ENCODE results near the gene MYO9A. TPM values are rescaled to one million over a fixed set of nuclear protein-coding genes. Genes with fewer than 3 reads are reported as not detected.

MYO9A gene
- total RNA-seq, 2 experiments from 2014 or later: 18.6 to 22.2 TPM

GRCh38 chr15:71791975-71792374 lies 326.0 kb downstream of the MYO9A start:
- Mint-ChIP-seq H3K9me3 (no peaks in the 10 kb centered on the region), H3K27me3 (peaks cover 6% of the 10 kb centered on the region), H3K27ac (no peak overlapping the region), H3K4me1 (no peaks in the 10 kb centered on the region), H3K4me3 (no peak overlapping the region), H3K36me3 (ENCODE audit: low read depth) (no peaks in the 10 kb centered on the region)
- CTCF ChIA-PET: no interaction called here
- peak; percentile 12 for DNase-seq
- POLR2A ChIA-PET: no interaction called here

GRCh38 chr15:71790081-71790480 lies 327.9 kb downstream of the MYO9A start:
- H3K36me3 Mint-ChIP-seq (ENCODE audit: low read depth): no peaks in the 10 kb centered on the region
- ChIA-PET POLR2A (no interaction called here), CTCF (no interaction called here)
- H3K4me1 Mint-ChIP-seq: no peaks in the 10 kb centered on the region
- no peak overlapping the region for H3K4me3 Mint-ChIP-seq
- peaks cover 7% of the 10 kb centered on the region for H3K27me3 Mint-ChIP-seq
- DNase-seq: peak; percentile 8
- no peaks in the 10 kb centered on the region for H3K9me3 Mint-ChIP-seq
- H3K27ac Mint-ChIP-seq: no peak overlapping the region

GRCh38 chr15:71789616-71790015 lies 328.3 kb downstream of the MYO9A start:
- H3K4me1 Mint-ChIP-seq: no peaks in the 10 kb centered on the region
- no peaks in the 10 kb centered on the region for H3K36me3 Mint-ChIP-seq (ENCODE audit: low read depth)
- H3K9me3 Mint-ChIP-seq: no peaks in the 10 kb centered on the region
- CTCF ChIA-PET: no interaction called here
- no peak overlapping the region for H3K27ac Mint-ChIP-seq
- H3K4me3 Mint-ChIP-seq: no peak overlapping the region
- no peak for DNase-seq
- H3K27me3 Mint-ChIP-seq: peaks cover 7% of the 10 kb centered on the region
- POLR2A ChIA-PET: no interaction called here

GRCh38 chr15:71788646-71789579 lies 329.0 kb downstream of the MYO9A start:
- CTCF ChIA-PET: interaction anchor here (1.9 kb wide), 1 partner anchor 45 kb away, joined by 7 read pairs; no protein-coding TSS in a partner anchor
- Mint-ChIP-seq H3K27me3 (peaks cover 7% of the 10 kb centered on the region), H3K4me3 (no peak overlapping the region), H3K4me1 (no peaks in the 10 kb centered on the region), H3K9me3 (no peaks in the 10 kb centered on the region), H3K27ac (no peak overlapping the region), H3K36me3 (ENCODE audit: low read depth) (no peaks in the 10 kb centered on the region)
- POLR2A ChIA-PET: no interaction called here
- DNase-seq: peak; percentile 1

- Mint-ChIP-seq H3K9me3 (no peaks in the 10 kb centered on the region), H3K4me1 (peaks cover 3% of the 10 kb centered on the region), H3K4me3 (no peak overlapping the region), H3K27ac (no peak overlapping the region), H3K27me3 (peaks cover 8% of the 10 kb centered on the region), H3K36me3 (ENCODE audit: low read depth) (no peaks in the 10 kb centered on the region)
- POLR2A ChIA-PET: no interaction called here
- DNase-seq: no peak
- CTCF ChIA-PET: no interaction called here
These were observed 331.3 kb downstream of the MYO9A start for GRCh38 chr15:71786673-71787072.

GRCh38 chr15:71785996-71786395 lies 332.0 kb downstream of the MYO9A start:
- ChIA-PET CTCF (no interaction called here), POLR2A (no interaction called here)
- no peaks in the 10 kb centered on the region for H3K9me3 Mint-ChIP-seq
- peaks cover 8% of the 10 kb centered on the region for H3K27me3 Mint-ChIP-seq
- no peaks in the 10 kb centered on the region for H3K36me3 Mint-ChIP-seq (ENCODE audit: low read depth)
- no peak for DNase-seq
- H3K27ac Mint-ChIP-seq: no peak overlapping the region
- H3K4me1 Mint-ChIP-seq: peaks cover 10% of the 10 kb centered on the region
- H3K4me3 Mint-ChIP-seq: no peak overlapping the region

GRCh38 chr15:71784719-71785118 lies 333.2 kb downstream of the MYO9A start:
- CTCF ChIA-PET: interaction anchor here (1.0 kb wide), 1 partner anchor 41 kb away, joined by 4 read pairs; no protein-coding TSS in a partner anchor
- Mint-ChIP-seq H3K9me3 (no peaks in the 10 kb centered on the region), H3K27ac (no peak overlapping the region), H3K4me1 (peaks cover 22% of the 10 kb centered on the region), H3K36me3 (ENCODE audit: low read depth) (no peaks in the 10 kb centered on the region), H3K4me3 (no peak overlapping the region), H3K27me3 (peaks cover 8% of the 10 kb centered on the region)
- POLR2A ChIA-PET: no interaction called here
- no peak for DNase-seq

- no peaks in the 10 kb centered on the region for H3K9me3 Mint-ChIP-seq
- no peak for DNase-seq
- ChIA-PET POLR2A (no interaction called here), CTCF (interaction anchor here (1.3 to 3.0 kb wide), 4 partner anchors 11 to 374 kb away, joined by 5 to 22 read pairs (median 12); no protein-coding TSS in a partner anchor)
- no peak overlapping the region for H3K27ac Mint-ChIP-seq
- peaks cover 22% of the 10 kb centered on the region for H3K4me1 Mint-ChIP-seq
- no peak overlapping the region for H3K4me3 Mint-ChIP-seq
- H3K36me3 Mint-ChIP-seq (ENCODE audit: low read depth): no peaks in the 10 kb centered on the region
- peaks cover 8% of the 10 kb centered on the region for H3K27me3 Mint-ChIP-seq
These were observed 335.4 kb downstream of the MYO9A start for GRCh38 chr15:71782422-71783165.

GRCh38 chr15:71781965-71782265 lies 336.0 kb downstream of the MYO9A start:
- H3K9me3 Mint-ChIP-seq: no peaks in the 10 kb centered on the region
- CTCF ChIA-PET: interaction anchor here (0.9 to 3.0 kb wide), 6 partner anchors 10 to 375 kb away, joined by 3 to 22 read pairs (median 8); no protein-coding TSS in a partner anchor
- POLR2A ChIA-PET: no interaction called here
- H3K36me3 Mint-ChIP-seq (ENCODE audit: low read depth): no peaks in the 10 kb centered on the region
- no peak overlapping the region for H3K27ac Mint-ChIP-seq
- H3K4me1 Mint-ChIP-seq: peaks cover 22% of the 10 kb centered on the region
- H3K27me3 Mint-ChIP-seq: peaks cover 6% of the 10 kb centered on the region
- DNase-seq: no peak
- peak overlapping the region; percentile 51 for H3K4me3 Mint-ChIP-seq

- Mint-ChIP-seq H3K9me3 (no peaks in the 10 kb centered on the region), H3K36me3 (ENCODE audit: low read depth) (no peaks in the 10 kb centered on the region), H3K4me3 (peak overlapping the region; percentile 51), H3K4me1 (peaks cover 22% of the 10 kb centered on the region), H3K27me3 (peaks cover 6% of the 10 kb centered on the region), H3K27ac (peak overlapping the region; percentile 62)
- ChIA-PET CTCF (interaction anchor here (0.9 to 3.0 kb wide), 10 partner anchors 9 to 388 kb away, joined by 3 to 22 read pairs (median 5); no protein-coding TSS in a partner anchor), POLR2A (interaction anchor here (1.6 kb wide), 1 partner anchor 29 kb away, joined by 4 read pairs; no protein-coding TSS in a partner anchor)
- DNase-seq: peak; percentile 22
These were observed 336.6 kb downstream of the MYO9A start for GRCh38 chr15:71781179-71781964.

GRCh38 chr15:71780115-71780976 lies 337.6 kb downstream of the MYO9A start:
- H3K27ac Mint-ChIP-seq: peak overlapping the region; percentile 53
- H3K27me3 Mint-ChIP-seq: peaks cover 3% of the 10 kb centered on the region
- peaks cover 22% of the 10 kb centered on the region for H3K4me1 Mint-ChIP-seq
- ChIA-PET POLR2A (interaction anchor here (1.3 to 1.6 kb wide), 2 partner anchors 28 to 35 kb away, joined by 3 to 4 read pairs; no protein-coding TSS in a partner anchor), CTCF (interaction anchor here (0.7 to 3.0 kb wide), 11 partner anchors 8 to 389 kb away, joined by 3 to 22 read pairs (median 5); no protein-coding TSS in a partner anchor)
- H3K4me3 Mint-ChIP-seq: no peak overlapping the region
- no peaks in the 10 kb centered on the region for H3K9me3 Mint-ChIP-seq
- DNase-seq: peak; percentile 44
- H3K36me3 Mint-ChIP-seq (ENCODE audit: low read depth): no peaks in the 10 kb centered on the region

Measured in activated CD4-positive, alpha-beta memory T cell treated with anti-CD3 and anti-CD28 coated beads, Interleukin-2, amount 10 ng/mL, durations not matched to agents 7 days and 5 days (primary cell).